KOPT-K1 (cell line): ENCODE data around the gene PACRG.

Source experiments
- H3K27ac ChIP-seq: fragments of 200-600 bp; sonication (generic); 2 replicates; pipeline ENCODE4 v1.5.1; 2016; ENCODE audit warnings: antibody characterized with exemption, mild to moderate bottlenecking, low read depth, low read length; ENCODE audit not compliant: poor library complexity, severe bottlenecking
- H3K36me3 ChIP-seq: fragments of 200-600 bp; sonication (generic); 2 replicates; pipeline ENCODE4 v1.5.1; 2017; ENCODE audit warnings: antibody characterized with exemption, mild to moderate bottlenecking, low read length, moderate library complexity; ENCODE audit not compliant: insufficient read depth
- H3K9me3 ChIP-seq: fragments of 200-600 bp; sonication (generic); 2 replicates; pipeline ENCODE4 v1.5.1; 2017; ENCODE audit warnings: antibody characterized with exemption, low read length, mild to moderate bottlenecking; ENCODE audit not compliant: insufficient read depth, poor library complexity, severe bottlenecking

PACRG gene

DNA sequence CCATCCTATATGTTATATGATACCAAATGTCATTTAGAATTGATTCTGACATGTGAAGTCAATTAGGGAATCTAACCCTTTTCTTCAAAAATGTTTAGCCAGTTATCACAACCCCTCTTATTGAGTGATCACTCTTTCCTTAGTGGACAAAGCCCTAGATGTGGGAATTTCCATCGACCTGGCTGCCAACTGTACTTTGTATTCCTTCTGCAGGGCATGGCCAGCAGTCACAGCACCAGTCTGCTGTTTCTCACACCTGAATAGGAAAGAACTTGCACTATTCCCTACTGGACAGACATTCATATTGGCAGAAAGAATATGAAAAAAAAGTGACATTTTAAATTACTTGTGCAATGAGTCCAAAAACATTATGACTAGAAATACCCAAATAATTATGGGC, 271.0 kb downstream of the PACRG start:
- Histone ChIP-seq H3K27ac (no peak overlapping the region), H3K9me3 (no peaks in the 10 kb centered on the region), H3K36me3 (no peaks in the 10 kb centered on the region)

GRCh38 chr6:162999575-163000285, 272.0 kb downstream of the PACRG start:
- H3K36me3 ChIP-seq = no peaks in the 10 kb centered on the region
- H3K27ac ChIP-seq = no peak overlapping the region
- no peaks in the 10 kb centered on the region for H3K9me3 ChIP-seq

DNA sequence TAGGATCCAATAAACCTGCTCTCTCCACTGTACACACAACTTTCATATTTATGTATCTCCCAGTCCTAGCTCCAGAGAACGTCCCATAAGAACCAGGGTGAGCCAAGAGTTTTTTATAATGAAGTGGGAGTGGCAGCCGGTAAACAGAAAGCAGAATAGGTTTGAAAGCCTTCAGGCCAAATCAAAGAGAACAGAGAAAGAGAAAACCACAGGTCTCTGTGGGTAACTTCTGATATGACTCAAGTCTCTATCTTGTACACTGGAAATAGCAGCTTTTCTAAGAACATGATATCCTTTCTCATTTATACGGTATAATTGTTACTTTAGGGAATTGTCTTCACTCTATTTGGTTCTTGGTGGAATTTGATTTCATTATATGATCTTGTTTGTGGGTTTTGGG, 273.6 kb downstream of the PACRG start:
- no peaks in the 10 kb centered on the region for H3K36me3 ChIP-seq
- no peak overlapping the region for H3K27ac ChIP-seq
- no peaks in the 10 kb centered on the region for H3K9me3 ChIP-seq

DNA sequence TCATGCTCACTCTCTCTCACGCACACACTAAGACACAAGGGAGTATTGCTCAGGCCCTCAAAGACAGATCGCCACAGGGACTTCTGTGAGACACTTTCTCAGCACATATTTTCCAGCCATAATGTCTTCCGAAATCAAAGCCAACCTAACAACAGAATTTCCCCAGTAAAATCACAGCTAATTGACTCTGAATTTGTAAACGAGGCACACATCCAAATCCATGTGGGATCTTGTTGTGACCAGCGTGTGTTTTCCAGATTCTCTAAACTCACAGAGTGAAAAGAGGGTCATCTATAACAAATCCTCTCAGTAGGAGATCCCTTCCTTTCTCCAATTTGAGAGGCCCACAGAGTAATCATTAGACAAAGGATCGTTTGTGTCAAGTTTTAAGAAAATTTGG, 280.4 kb downstream of the PACRG start:
- no peak overlapping the region for H3K27ac ChIP-seq
- no peaks in the 10 kb centered on the region for H3K36me3 ChIP-seq
- no peaks in the 10 kb centered on the region for H3K9me3 ChIP-seq

DNA sequence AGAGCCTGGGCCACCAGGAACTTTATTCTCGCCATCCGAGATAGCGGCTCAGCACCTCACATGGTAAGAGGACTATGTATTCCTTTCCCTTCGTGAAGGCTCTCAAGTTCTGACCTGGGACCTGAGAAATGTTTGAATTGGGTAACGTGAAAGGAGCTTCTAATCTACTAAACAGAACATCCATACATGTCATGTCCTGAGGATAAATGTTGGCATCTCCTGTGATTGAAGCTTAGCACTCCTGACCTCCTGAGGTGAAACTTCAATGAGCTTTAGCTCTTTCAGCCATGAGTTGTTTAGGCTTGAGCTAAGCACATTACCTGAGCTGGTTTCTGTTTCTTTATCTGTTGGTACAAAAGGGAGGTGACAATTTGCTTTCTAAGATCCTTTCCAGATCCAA, 280.9 kb downstream of the PACRG start:
- Histone ChIP-seq H3K9me3 (no peaks in the 10 kb centered on the region), H3K27ac (no peak overlapping the region), H3K36me3 (no peaks in the 10 kb centered on the region)

GRCh38 chr6:163010145-163010544, 282.4 kb downstream of the PACRG start:
- Histone ChIP-seq H3K9me3 (no peaks in the 10 kb centered on the region), H3K27ac (no peak overlapping the region), H3K36me3 (no peaks in the 10 kb centered on the region)

GRCh38 chr6:163014736-163015135, 287.0 kb downstream of the PACRG start:
- Histone ChIP-seq H3K27ac (no peak overlapping the region), H3K36me3 (no peaks in the 10 kb centered on the region), H3K9me3 (no peaks in the 10 kb centered on the region)

- Histone ChIP-seq H3K36me3 (no peaks in the 10 kb centered on the region), H3K9me3 (no peaks in the 10 kb centered on the region), H3K27ac (no peak overlapping the region)
Measured at GRCh38 chr6:163017801-163018200, 290.0 kb downstream of the PACRG start.

- Histone ChIP-seq H3K36me3 (no peaks in the 10 kb centered on the region), H3K27ac (no peak overlapping the region), H3K9me3 (peaks cover 5% of the 10 kb centered on the region)
Measured at GRCh38 chr6:163019926-163020325, 292.2 kb downstream of the PACRG start.

DNA sequence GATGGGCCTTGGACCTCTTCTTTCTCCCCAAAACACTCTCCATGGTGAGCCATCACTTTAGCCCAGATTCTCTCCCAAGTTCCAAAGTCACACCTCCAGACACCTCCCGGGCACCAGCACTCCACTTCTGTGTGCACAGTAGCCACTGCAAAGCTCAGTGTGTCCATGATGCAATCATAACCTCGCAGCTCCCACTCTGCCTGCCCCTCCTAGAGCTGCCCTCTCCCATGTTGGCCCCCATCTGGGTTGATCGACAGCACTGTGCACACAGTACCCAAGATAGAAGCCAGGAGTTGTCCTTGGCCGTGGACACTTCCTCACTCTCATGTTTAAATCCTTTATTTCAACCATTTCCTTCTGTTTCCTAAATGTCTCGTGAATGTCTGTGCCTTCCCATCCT, 293.3 kb downstream of the PACRG start:
- H3K36me3 ChIP-seq = no peaks in the 10 kb centered on the region
- H3K9me3 ChIP-seq = peaks cover 5% of the 10 kb centered on the region
- no peak overlapping the region for H3K27ac ChIP-seq

DNA sequence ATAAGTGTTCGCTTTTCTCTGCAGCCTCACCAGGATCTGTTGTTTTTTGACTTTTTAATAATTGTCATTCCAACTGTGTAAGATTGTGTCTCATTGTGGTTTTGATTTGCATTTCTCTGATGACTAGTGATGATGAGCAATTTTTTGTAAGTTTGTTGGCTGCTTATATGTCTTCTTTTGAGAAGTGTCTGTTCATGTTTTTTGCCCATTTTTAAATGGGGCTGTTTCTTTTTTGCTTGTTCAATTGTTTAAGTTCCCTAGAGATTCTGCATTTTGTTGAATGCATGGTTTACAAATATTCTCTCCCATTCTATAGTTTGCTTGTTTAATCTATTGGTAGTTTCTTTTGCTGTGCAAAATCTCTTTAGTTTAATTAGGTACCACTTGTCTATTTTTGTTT, 295.9 kb downstream of the PACRG start:
- H3K9me3 ChIP-seq = peaks cover 5% of the 10 kb centered on the region
- H3K27ac ChIP-seq = no peak overlapping the region
- no peaks in the 10 kb centered on the region for H3K36me3 ChIP-seq

- Histone ChIP-seq H3K27ac (no peak overlapping the region), H3K9me3 (peaks cover 8% of the 10 kb centered on the region), H3K36me3 (no peaks in the 10 kb centered on the region)
Measured at GRCh38 chr6:163026893-163027292, 299.1 kb downstream of the PACRG start.

DNA sequence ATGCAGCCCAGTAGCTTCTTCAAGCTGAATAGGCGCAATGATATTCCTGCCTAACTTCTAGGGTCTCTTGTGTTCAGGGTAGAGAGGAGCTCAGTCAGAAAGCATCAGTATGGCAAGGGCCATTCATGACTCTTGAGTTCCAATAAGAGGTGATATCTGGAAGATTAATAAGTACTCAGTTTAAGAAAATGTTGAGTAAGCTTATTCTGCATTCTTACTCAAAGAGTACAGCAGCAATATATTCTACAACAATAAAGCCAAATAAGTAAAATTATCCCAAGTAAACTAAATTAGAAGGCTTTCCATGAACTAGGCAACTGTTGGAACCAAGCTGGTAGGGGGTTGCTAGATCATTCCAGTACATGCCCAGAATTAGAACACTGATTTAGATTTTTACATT, 303.2 kb downstream of the PACRG start:
- Histone ChIP-seq H3K36me3 (no peaks in the 10 kb centered on the region), H3K27ac (no peak overlapping the region), H3K9me3 (peaks cover 3% of the 10 kb centered on the region)

DNA sequence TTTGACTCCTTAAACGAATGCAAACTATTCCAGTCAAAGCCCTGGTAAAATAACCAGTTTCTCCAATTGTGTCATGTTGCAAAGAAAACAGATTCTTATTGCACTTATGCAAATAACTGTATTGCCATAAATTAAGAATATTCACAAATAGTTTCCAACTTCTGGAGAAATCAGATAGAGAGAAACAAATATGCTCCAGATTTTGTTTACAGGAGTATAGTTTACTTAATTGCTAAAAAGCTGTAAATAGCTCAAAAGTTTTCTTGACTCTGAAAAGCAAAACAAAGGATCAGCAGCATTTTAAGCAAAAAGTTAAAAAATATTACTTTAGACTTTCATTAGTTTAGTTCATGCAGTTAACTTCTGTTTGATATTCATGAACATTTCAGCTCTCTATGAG, 304.2 kb downstream of the PACRG start:
- H3K27ac ChIP-seq = no peak overlapping the region
- no peaks in the 10 kb centered on the region for H3K36me3 ChIP-seq
- peaks cover 3% of the 10 kb centered on the region for H3K9me3 ChIP-seq

GRCh38 chr6:163036160-163036645, 308.4 kb downstream of the PACRG start:
- Histone ChIP-seq H3K27ac (no peak overlapping the region), H3K9me3 (peaks cover 3% of the 10 kb centered on the region), H3K36me3 (no peaks in the 10 kb centered on the region)

DNA sequence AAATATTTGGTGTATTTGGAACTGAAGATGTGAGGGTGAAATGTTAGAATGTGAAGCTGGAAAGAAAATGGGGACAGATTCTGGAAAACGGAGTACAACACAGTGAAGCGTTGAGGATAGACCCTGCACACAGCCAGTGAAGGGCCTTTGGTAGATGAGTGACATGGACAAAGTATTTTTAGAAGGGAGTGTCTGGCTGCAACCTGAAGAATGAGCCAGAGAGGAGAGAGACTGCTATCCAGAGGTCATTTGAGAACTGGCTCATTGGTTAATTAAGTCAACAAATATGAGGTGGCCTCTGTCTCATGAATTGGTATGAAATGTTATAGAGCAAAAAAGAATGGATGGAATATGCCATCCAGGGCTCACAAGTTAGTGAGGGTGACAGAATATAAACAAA, 310.5 kb downstream of the PACRG start:
- Histone ChIP-seq H3K9me3 (no peaks in the 10 kb centered on the region), H3K36me3 (no peaks in the 10 kb centered on the region), H3K27ac (no peak overlapping the region)
